ENCODE results near the gene AK5.

DNA sequence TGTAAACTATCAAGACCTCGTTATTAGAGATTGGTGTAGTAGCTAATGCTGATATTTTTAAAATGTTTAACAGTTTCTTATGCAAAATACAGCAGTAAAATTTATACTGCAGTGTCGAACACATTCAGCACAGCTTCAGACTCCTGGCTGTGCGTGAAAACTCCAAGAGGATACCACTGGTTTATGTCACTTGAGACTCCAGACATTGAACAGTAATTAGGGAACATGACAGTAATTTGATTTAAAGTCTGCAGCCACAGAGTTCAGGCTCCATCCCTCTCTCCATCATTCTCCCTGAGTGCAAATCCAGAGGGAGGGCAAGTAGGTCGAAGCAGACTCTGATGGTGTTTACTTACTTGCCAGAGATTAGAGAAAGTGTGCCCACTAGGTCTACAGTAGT lies 94.2 kb downstream of the AK5 start:
- TF ChIP-seq, protein P1, sequence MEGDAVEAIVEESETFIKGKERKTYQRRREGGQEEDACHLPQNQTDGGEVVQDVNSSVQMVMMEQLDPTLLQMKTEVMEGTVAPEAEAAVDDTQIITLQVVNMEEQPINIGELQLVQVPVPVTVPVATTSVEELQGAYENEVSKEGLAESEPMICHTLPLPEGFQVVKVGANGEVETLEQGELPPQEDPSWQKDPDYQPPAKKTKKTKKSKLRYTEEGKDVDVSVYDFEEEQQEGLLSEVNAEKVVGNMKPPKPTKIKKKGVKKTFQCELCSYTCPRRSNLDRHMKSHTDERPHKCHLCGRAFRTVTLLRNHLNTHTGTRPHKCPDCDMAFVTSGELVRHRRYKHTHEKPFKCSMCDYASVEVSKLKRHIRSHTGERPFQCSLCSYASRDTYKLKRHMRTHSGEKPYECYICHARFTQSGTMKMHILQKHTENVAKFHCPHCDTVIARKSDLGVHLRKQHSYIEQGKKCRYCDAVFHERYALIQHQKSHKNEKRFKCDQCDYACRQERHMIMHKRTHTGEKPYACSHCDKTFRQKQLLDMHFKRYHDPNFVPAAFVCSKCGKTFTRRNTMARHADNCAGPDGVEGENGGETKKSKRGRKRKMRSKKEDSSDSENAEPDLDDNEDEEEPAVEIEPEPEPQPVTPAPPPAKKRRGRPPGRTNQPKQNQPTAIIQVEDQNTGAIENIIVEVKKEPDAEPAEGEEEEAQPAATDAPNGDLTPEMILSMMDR (IDR thresholded peaks at IDR 0.05): no peak
- TF ChIP-seq EZH2 (IDR thresholded peaks at IDR 0.05; ENCODE audit: borderline replicate concordance, insufficient read depth, low read depth, low read length, poor library complexity, severe bottlenecking): no peak

All from B cell (primary cell).